Stimulated activated memory B cell treated with anti-CD40 and anti-IgM and Interleukin-4, amounts not matched to agents 10 μg/mL and 1 μg/mL and 100 μg/mL, for 72 hours (primary cell): Measurements from ENCODE around the gene ARFIP1.

Experiments used
- ATAC-seq: fragments of 150-1000 bp; cut with Tn5 transposase; 2 replicates; pipeline ENCODE4 v1.10.0; 2021
- H3K27ac Mint-ChIP-seq: one replicate; pipeline ENCODE4 v1.8.0; 2022; ENCODE audit warnings: mild to moderate bottlenecking, mixed read lengths
- H3K27me3 Mint-ChIP-seq: one replicate; pipeline ENCODE4 v1.8.0; 2022; ENCODE audit warnings: mixed read lengths
- H3K36me3 Mint-ChIP-seq: one replicate; pipeline ENCODE4 v1.8.0; 2022; ENCODE audit warnings: mixed read lengths
- H3K4me1 Mint-ChIP-seq: one replicate; pipeline ENCODE4 v1.8.0; 2022; ENCODE audit warnings: mixed read lengths
- H3K4me3 Mint-ChIP-seq: one replicate; pipeline ENCODE4 v1.8.0; 2022; ENCODE audit warnings: mild to moderate bottlenecking, moderate library complexity, mixed read lengths
- H3K9me3 Mint-ChIP-seq: one replicate; pipeline ENCODE4 v1.8.0; 2022; ENCODE audit warnings: mixed read lengths

ARFIP1 gene

DNA sequence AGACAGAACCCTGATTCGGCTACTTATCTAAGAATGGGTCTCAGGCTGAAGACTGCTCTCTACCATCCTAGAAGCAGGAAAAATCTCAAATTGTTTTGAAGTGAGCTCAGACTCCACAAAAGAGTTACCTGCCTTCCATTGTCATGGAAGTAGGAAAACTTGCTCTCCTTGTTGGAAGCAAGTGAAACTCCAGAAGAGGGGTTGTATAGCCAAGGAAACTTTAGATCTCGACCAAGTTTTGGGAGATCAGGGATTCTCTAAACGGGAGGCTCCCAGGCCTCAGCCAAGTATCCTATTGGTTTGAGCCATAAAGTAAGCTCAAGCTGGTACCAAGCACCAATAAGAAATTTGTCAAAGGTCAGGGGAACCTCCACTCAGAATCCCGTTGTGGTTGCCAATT, 147.2 kb downstream of the ARFIP1 start:
- Mint-ChIP-seq H3K27ac (no peak overlapping the region), H3K4me1 (peaks cover 16% of the 10 kb centered on the region)
- no peak for ATAC-seq

DNA sequence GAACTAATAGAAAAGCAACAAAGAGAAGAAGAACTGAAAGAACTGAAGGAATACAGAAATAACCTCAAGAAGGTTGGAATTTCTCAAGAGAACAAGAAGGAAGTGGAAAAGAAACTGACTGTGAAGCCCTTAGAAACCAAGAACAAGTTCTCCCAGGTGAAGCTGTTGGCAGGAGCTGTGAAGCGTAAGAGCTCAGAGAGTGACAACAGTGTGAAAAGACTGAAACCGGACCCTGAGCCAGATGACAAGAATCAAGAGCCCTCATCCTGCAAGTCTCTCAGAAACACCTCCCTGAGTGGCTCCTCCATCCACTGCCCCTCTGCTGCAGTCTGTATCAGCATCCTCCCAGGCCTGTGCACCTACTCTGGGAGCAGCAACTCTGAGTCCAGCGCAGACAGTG, 148.0 kb downstream of the ARFIP1 start:
- H3K9me3 Mint-ChIP-seq, result no peaks in the 10 kb centered on the region
- H3K36me3 Mint-ChIP-seq, result no peaks in the 10 kb centered on the region
- no peak overlapping the region for H3K27ac Mint-ChIP-seq
- H3K4me3 Mint-ChIP-seq, result no peak overlapping the region
- H3K4me1 Mint-ChIP-seq, result peaks cover 16% of the 10 kb centered on the region
- no peaks in the 10 kb centered on the region for H3K27me3 Mint-ChIP-seq
- ATAC-seq, result peak; percentile 48

More for the DNA sequence above, 147.2 kb downstream of the ARFIP1 start:
- Mint-ChIP-seq H3K36me3 (peaks cover 2% of the 10 kb centered on the region), H3K9me3 (no peaks in the 10 kb centered on the region), H3K4me3 (no peak overlapping the region), H3K27me3 (no peaks in the 10 kb centered on the region)

DNA sequence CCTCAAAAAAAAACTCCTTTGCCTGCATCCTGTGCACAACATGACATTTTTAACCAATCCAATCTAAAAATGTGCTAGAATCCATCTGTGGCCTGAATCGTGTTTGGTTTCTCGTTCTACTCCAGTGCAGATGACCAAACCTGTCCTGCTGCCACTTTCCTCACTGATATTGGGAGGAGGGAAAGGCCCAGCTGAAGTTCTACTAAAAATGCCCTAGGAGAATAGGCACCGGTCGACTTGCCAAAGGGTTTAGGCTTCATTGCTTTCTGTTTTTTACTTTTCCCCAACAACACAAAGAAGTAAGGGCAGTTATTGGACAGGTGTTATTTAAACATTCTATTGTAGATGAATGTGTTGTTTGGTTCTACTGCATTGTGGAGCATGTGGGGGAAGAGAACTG, 148.5 kb downstream of the ARFIP1 start:
- ATAC-seq, result no peak

DNA sequence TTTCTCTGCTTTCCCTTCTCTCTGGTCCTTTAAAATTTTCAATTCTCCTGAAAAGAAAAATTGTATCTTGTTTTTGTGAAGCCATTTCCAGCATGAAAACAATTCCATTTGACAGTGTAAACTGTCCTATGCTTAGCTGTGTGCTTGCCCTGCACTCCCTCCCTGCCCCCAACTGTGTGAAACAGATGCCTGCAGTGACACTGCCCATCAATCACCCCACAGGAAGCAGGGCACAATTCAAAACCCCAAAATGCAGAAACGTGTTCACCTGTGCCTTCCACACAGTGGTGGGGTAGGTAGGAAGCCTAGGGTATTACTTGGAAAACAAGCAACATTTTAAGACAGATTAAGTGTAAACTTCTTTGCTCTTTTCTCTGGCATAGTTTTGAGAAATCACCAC, 150.1 kb downstream of the ARFIP1 start:
- no peak for ATAC-seq
- Mint-ChIP-seq H3K36me3 (no peaks in the 10 kb centered on the region), H3K4me3 (no peak overlapping the region), H3K4me1 (peaks cover 21% of the 10 kb centered on the region), H3K9me3 (no peaks in the 10 kb centered on the region), H3K27me3 (peaks cover 20% of the 10 kb centered on the region), H3K27ac (no peak overlapping the region)

More for the DNA sequence above, 148.5 kb downstream of the ARFIP1 start:
- peaks cover 4% of the 10 kb centered on the region for H3K27me3 Mint-ChIP-seq
- H3K4me3 Mint-ChIP-seq, result no peak overlapping the region
- no peaks in the 10 kb centered on the region for H3K9me3 Mint-ChIP-seq
- H3K4me1 Mint-ChIP-seq, result peaks cover 16% of the 10 kb centered on the region
- H3K36me3 Mint-ChIP-seq, result no peaks in the 10 kb centered on the region
- H3K27ac Mint-ChIP-seq, result no peak overlapping the region

DNA sequence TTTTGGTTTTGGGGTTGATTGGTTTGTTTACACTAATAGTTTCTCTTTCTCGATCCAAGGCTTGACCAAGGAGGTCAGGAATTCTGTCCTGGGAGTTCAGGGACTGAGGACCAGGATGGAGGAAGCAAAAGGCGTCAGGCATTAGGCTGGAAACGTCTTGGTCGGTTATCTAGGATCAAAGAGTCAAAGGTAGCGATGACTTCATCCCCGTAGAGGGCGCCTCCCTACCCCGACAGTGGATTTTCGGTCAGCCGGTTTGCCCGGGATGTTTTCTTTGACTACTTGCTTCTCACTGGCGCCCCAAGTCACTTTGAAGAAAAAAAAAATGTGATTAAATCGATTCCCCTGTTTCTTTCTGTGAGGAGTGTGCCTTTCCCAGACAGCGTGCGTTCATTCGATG, 155.4 kb downstream of the ARFIP1 start:
- H3K4me3 Mint-ChIP-seq, result peak overlapping the region; percentile 74
- ATAC-seq, result no peak
- no peaks in the 10 kb centered on the region for H3K9me3 Mint-ChIP-seq
- no peak overlapping the region for H3K27ac Mint-ChIP-seq
- H3K36me3 Mint-ChIP-seq, result no peaks in the 10 kb centered on the region
- H3K27me3 Mint-ChIP-seq, result peaks cover 48% of the 10 kb centered on the region
- H3K4me1 Mint-ChIP-seq, result peaks cover 27% of the 10 kb centered on the region

DNA sequence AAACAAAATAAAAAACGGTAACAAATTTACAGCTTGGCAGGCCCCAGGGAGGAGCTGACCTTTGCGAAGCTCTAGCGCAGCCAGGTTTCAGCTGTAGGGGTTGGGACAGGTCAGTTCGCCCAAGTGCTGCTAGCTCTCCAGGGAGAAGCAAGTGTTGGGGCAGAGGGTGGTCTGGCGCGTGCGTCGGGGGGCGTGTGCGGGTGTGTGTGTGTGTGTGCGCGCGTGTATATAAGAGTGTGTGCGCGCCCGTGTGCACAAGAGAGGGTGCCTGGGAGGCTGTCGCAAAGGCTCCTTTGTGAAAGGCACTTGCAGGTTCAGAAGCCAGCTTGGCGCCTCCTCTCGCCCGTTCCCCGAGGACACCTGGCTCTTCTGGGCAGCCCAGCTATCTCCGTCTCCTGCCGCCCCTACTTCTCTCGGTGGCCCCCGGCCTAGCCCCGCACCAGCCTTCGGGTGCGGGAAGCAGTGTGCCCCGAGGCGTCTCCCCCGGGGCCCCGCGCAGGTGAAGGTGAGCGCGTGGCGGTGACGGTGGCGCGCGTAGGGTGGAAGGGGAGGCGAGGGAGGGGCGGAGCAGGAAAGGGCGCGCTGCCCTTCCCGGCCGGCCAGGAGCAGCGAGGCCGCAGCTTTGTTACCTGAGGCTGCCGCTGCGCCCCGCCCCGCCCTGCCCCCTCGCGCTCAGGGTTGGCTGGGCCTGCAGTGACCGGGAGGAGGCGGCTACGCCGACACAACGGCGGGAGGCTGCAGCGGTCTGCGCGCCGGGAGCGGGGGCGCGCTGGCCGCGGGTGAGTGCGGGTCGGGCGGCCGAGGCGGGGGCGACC, 156.1 kb downstream of the ARFIP1 start, which contains the start of gene FHDC1:
TSS of gene FHDC1 (plus strand) at position 693 of the 815 bp plus-strand sequence. CDS start 6,735 bp downstream, outside the sequence.
- no peaks in the 10 kb centered on the region for H3K36me3 Mint-ChIP-seq
- H3K27ac Mint-ChIP-seq, result no peak within 1 kb of the TSS
- H3K4me1 Mint-ChIP-seq, result peaks cover 27% of the 10 kb centered on the region
- H3K9me3 Mint-ChIP-seq, result no peaks in the 10 kb centered on the region
- peak; percentile 44 for ATAC-seq
- H3K27me3 Mint-ChIP-seq, result peaks cover 48% of the 10 kb centered on the region
- peak within 1 kb of the TSS; percentile 74 for H3K4me3 Mint-ChIP-seq

DNA sequence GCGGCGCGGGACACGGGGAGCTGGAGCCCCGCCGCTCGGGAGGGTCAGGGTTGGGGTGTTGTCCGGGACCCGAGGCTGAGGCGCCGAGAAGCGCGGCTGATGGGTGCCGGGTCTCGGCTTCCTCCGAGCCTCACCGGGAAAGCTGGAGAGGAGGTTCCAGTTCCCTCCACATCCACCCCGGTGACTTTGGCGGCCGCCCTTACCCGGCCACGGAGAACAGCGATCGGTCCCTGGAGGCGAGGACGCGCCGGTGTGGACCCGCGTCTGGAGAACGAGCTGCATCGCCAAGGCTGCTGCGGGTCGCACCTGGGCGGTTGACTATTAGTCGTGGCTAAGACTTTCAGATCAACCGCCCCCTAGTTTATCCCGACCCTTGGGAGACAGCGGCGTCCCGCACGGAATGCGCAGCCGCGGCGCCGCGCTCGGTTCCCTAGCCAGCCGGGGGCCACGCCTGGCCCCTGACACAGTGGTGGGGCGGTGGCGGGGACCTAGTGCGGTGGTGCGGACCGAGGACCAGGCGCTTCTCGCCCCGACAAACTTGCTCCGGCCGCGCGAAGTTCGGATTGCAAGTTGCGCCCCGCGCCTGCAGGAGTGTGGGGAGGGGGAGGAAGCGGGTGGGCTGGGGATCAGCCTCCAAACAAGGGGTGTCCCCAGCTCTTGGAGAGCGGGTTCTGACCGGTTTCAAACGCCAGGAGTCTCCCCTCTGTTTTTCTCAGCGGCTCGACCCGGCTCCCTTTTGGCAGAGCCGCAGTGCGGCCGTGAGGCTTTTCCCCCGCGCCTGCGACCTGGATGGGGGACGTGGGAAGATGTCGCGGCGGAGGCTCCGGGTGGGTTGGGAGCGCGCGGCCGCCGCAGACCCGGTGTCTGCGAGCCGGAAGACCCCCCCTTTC, 156.9 kb downstream of the ARFIP1 start:
- Mint-ChIP-seq H3K27me3 (peaks cover 48% of the 10 kb centered on the region), H3K36me3 (no peaks in the 10 kb centered on the region), H3K4me3 (peak overlapping the region; percentile 67), H3K9me3 (no peaks in the 10 kb centered on the region), H3K27ac (no peak overlapping the region), H3K4me1 (peaks cover 27% of the 10 kb centered on the region)
- ATAC-seq, result peak; percentile 35

DNA sequence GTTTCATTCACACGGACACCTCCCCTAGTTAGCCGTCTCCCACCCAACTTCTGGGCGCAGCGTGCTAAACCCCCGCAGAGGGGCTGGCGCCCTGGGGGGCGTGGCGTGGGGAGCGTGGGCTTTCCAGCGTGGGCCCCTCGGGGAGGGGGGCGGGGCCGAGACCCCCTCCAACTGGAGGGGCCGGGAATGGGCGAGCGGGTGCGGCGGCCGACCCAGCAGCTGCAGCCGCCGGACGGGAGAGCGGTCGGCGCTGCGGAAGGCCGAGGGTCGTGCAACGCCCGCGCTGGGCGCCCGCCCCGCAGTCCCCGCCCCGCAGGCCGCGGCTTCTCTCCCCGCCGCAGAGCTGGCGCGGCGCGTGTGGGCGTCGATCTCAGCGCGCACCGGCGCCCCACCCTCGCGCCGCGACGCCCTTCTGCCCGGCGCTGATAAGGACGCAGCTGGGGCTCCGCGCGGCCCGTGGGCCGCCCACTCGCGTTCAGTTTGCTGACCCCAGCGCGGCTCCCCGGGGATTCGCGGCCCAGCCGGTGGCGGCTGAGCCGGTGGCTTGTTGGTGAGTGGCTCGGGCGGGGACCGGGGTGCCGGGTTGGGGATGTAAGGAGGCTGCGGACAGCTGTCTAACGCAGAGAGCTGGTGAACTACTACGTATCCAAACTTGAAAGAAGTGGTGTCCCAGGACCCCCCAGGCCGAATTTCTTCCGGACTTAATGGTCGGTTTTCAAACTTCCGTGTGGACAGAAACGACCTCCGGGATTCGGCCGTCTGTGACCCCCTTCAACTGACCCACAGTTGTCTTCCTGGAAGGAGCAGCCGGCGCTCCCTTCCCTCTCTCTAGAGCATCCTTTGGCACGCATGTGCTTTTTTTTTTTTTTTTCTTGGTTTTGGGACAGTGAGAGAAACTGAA, 157.8 kb downstream of the ARFIP1 start:
- Mint-ChIP-seq H3K27ac (no peak overlapping the region), H3K27me3 (peaks cover 48% of the 10 kb centered on the region), H3K9me3 (no peaks in the 10 kb centered on the region), H3K4me1 (peaks cover 27% of the 10 kb centered on the region), H3K4me3 (peak overlapping the region; percentile 75), H3K36me3 (no peaks in the 10 kb centered on the region)
- ATAC-seq, result peak; percentile 61

DNA sequence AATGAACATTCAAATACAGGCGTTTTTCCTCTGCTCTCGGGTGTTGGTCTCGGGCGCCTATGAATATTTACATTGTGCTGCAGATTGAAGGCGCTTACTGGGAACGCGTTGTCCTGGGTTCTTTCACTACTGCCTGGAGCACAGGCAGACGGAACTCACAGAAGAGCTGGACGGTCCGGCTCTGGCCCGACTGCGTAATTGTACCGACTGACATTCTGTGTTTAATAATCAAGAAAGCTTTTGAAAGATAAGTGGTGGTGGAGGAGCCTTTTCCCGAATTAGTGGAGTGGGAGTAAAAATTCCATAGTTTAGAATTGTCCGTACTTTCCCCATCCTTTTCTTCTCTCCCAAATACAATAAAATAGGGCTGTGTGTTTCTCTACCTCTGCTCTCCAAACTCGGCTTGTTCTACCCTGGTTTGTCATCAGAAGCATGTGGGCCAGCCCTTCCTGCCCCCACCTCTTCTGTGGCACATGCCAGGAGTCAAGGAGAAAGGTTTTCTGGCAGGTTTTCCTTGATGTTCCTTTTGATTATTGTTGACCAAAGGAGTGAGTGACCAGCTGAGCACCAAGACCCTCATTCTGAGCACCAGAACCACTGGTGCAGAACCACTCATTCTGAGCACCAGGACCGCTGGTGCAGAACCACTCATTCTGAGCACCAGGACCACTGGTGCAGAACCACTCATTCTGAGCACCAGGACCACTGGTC, 158.6 kb downstream of the ARFIP1 start:
- no peak for ATAC-seq
- H3K4me3 Mint-ChIP-seq, result peak overlapping the region; percentile 75
- no peaks in the 10 kb centered on the region for H3K9me3 Mint-ChIP-seq
- no peak overlapping the region for H3K27ac Mint-ChIP-seq
- peaks cover 27% of the 10 kb centered on the region for H3K4me1 Mint-ChIP-seq
- no peaks in the 10 kb centered on the region for H3K36me3 Mint-ChIP-seq
- peaks cover 44% of the 10 kb centered on the region for H3K27me3 Mint-ChIP-seq

DNA sequence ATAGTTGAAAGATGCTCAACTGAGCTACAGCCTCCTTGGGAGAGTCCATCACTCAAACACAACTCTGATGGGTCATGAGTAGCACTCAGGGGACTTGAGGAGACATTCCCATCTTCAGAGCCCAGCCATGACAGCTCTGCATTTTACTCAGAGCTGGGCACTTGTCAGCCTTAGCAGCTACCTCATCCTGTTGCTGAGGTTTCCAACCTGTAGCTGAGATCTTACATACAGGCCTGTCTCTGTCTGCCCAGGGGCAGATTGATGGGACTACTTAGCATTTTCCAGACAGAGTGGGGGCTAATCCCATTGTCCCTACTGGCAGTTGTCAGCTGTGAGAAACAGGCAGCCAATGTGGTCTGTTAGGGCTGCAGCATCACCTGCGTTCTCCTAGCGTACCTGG, 159.9 kb downstream of the ARFIP1 start:
- Mint-ChIP-seq H3K4me3 (no peak overlapping the region), H3K4me1 (peaks cover 24% of the 10 kb centered on the region), H3K9me3 (no peaks in the 10 kb centered on the region), H3K27ac (no peak overlapping the region), H3K27me3 (peaks cover 31% of the 10 kb centered on the region), H3K36me3 (no peaks in the 10 kb centered on the region)
- ATAC-seq, result no peak

DNA sequence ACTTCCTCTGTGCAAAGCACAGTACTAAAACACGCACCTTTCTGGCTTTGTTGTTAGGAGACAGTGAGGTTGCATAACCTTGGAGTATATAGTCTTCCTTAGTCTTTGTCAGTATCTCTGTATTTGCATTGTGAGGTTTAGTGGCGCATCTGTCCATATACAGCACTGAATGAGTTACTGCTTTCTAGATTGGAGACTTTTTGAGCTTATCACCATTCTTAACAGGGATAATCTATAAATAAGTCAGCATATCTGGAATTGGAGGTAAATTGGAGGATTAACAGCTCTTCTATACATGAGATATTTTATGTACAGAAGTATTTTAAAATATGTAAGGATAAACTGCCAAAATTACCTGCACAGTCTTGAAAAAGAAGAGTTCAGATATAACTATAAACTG, 160.7 kb downstream of the ARFIP1 start:
- ATAC-seq, result no peak
- Mint-ChIP-seq H3K4me3 (no peak overlapping the region), H3K27me3 (peaks cover 23% of the 10 kb centered on the region), H3K36me3 (no peaks in the 10 kb centered on the region), H3K4me1 (peaks cover 16% of the 10 kb centered on the region), H3K9me3 (no peaks in the 10 kb centered on the region), H3K27ac (no peak overlapping the region)

DNA sequence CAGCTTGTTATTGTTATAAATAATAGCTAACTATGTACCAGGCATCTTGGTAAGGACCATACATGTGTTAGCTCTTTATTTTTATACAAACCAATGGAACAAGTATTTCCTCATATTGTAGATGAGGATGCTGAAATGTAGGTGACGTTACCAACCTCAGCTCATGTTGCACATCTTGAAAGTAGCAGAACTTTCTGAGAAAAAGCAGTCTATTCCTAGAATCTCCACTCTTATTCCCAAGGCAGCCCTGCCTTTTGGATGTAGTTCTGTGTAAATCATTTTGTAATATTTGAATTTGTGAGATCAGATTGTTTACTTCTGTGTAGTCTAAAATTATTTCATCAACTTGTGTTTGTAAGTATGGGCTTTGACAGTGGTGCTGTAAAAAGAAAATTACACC, 161.7 kb downstream of the ARFIP1 start:
- Mint-ChIP-seq H3K4me1 (peaks cover 11% of the 10 kb centered on the region), H3K9me3 (no peaks in the 10 kb centered on the region), H3K27me3 (peaks cover 17% of the 10 kb centered on the region), H3K36me3 (no peaks in the 10 kb centered on the region), H3K27ac (no peak overlapping the region), H3K4me3 (no peak overlapping the region)
- no peak for ATAC-seq

DNA sequence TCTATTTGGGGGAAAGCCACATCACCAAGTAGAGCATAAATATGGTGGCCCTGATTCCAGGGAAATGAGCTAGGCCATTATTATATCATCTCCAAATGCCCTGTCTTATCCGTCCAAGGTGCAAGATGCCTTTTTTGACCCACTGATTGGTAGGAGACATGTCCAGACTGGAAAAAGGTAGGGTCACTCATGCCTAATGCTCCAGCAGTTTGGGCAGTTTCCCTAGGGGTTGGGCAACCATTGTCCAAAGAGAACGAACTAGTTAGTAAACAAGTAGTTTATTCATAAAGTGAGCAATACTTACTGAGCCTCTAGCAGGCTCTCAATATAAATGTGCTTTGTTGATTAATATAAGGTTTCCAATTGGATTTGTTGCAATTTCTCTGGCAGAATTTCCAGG, 162.6 kb downstream of the ARFIP1 start:
- Mint-ChIP-seq H3K9me3 (no peaks in the 10 kb centered on the region), H3K27ac (no peak overlapping the region), H3K27me3 (peaks cover 20% of the 10 kb centered on the region), H3K4me1 (peaks cover 11% of the 10 kb centered on the region), H3K36me3 (peaks cover under 1% of the 10 kb centered on the region), H3K4me3 (no peak overlapping the region)
- no peak for ATAC-seq

DNA sequence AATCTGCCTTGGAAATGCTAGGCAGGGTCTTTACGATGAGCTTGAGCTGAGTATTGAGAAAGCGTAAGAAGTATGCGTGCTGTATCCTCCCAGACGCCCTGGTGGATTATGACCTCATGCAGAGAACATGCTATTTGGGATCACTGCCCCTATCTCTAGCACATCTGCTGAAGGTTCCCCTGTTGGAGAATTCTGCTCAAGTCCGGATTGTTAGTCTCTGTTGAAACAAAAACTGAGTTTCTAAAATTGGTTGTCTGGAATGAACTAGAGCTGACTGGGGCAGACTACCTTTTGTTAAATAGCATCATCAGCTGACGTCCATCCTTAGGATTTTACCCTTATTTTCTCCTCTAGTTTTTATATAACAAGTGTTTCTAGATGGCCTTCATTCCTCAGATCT, 163.9 kb downstream of the ARFIP1 start:
- Mint-ChIP-seq H3K36me3 (peaks cover 10% of the 10 kb centered on the region), H3K9me3 (no peaks in the 10 kb centered on the region), H3K27me3 (peaks cover 20% of the 10 kb centered on the region), H3K27ac (no peak overlapping the region), H3K4me3 (no peak overlapping the region), H3K4me1 (peaks cover 2% of the 10 kb centered on the region)
- ATAC-seq, result no peak
